ENCODE measurements around the gene SIM2. TPM values are rescaled to one million over a fixed set of nuclear protein-coding genes. Genes with fewer than 3 reads are reported as not detected.

Gene SIM2
- total RNA-seq, 4 donors from 2014 or later: 0.47 to 2.3 TPM; not detected in 2

DNA sequence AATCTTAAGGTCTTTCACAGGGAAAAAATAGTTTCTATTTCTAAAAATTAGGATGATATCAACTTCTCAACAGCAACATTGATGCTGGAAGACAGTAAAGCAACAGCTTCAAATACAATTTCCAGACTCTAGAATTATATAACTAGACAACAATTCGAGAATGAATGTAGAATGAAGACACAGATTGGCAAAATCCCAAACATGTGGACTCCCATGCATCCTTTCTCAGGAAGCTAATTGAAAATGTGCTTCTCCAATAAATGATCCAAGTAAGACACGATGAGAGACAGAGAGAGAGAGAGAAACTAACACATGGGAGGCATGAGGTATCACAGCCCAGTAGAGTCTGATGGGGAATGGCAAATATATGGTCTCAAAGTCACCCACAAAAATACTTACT is 21.5 kb upstream of the SIM2 start:
- H3K27ac ChIP-seq: no peak overlapping the region
- H3K36me3 ChIP-seq: no peaks in the 10 kb centered on the region
- no peak overlapping the region for H3K4me3 ChIP-seq
- ATAC-seq: no peak
- H3K9me3 ChIP-seq: peaks cover 0 to 34% (median 3%) of the 10 kb centered on the region in 3 donors
- WGBS, 2 donors (ENCODE audit: low coverage in 1 of 2): 39 to 59% methylated on average over 2 of the region's 2 CpGs
- no peak for TF ChIP-seq EP300 (IDR thresholded peaks at IDR 0.05)
- TF ChIP-seq POLR2A (IDR thresholded peaks at IDR 0.05): no peak
- TF ChIP-seq, protein P1, sequence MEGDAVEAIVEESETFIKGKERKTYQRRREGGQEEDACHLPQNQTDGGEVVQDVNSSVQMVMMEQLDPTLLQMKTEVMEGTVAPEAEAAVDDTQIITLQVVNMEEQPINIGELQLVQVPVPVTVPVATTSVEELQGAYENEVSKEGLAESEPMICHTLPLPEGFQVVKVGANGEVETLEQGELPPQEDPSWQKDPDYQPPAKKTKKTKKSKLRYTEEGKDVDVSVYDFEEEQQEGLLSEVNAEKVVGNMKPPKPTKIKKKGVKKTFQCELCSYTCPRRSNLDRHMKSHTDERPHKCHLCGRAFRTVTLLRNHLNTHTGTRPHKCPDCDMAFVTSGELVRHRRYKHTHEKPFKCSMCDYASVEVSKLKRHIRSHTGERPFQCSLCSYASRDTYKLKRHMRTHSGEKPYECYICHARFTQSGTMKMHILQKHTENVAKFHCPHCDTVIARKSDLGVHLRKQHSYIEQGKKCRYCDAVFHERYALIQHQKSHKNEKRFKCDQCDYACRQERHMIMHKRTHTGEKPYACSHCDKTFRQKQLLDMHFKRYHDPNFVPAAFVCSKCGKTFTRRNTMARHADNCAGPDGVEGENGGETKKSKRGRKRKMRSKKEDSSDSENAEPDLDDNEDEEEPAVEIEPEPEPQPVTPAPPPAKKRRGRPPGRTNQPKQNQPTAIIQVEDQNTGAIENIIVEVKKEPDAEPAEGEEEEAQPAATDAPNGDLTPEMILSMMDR (IDR thresholded peaks at IDR 0.05): no peak
- TF ChIP-seq POLR2AphosphoS5 (IDR thresholded peaks at IDR 0.05): no peak
- no peaks in the 10 kb centered on the region for H3K4me1 ChIP-seq
- H3K27me3 ChIP-seq: peaks cover 52% of the 10 kb centered on the region

DNA sequence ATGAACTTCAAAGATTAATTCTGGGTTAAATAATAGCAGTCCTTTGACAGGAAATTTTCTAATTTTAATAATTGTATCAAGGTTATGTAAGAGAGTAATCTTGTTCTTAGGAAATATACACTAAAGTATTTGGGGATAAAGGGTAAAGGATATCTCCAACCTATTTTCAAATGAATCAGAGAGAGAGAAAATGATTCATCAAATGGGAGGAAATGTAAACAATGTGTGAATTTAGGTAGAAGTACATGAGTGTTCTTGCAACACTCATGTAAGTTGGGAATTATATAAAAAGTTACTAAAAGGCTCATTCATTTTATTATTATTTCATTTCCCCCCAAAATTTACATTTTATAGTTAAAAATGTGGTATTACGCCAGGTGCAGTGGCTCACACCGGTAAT is 20.4 kb upstream of the SIM2 start:
- no peak for ATAC-seq
- Histone ChIP-seq H3K27me3 (peaks cover 62% of the 10 kb centered on the region), H3K36me3 (no peaks in the 10 kb centered on the region), H3K4me1 (no peaks in the 10 kb centered on the region), H3K27ac (no peak overlapping the region), H3K9me3 (peaks cover 0 to 39% (median 3%) of the 10 kb centered on the region in 3 donors), H3K4me3 (no peak overlapping the region)
- 64 to 81% methylated on average over 2 of the region's 2 CpGs for WGBS, 2 donors (ENCODE audit: low coverage in 1 of 2)
- no peak for TF ChIP-seq POLR2AphosphoS5 (IDR thresholded peaks at IDR 0.05)
- no peak for TF ChIP-seq EP300 (IDR thresholded peaks at IDR 0.05)
- no peak for TF ChIP-seq POLR2A (IDR thresholded peaks at IDR 0.05)
- TF ChIP-seq, protein P1 (IDR thresholded peaks at IDR 0.05): no peak

DNA sequence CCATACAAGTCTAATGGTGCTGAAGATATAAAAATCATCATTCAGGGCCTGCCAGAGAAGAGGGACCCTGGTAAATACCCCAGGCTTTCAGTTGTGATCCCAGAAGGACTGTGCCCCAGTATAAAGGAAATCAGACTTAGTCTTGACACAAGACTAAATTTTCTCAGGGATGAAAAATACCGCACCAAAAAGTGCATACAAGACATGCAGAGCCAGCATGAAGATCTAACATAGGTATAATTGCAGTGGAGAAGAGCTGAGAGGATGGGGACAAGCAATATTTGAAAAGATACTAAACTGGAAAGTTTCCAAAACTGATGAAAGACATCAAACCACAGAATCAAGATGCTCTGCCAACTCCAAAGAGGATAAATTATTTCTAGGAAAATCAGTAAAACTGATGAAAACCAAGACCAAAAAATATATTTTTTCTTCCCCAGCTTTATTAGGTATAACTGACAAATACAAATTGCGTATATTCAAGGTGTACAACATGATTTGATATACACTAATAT is 17.7 kb upstream of the SIM2 start:
- H3K27ac ChIP-seq: no peak overlapping the region
- ATAC-seq: no peak
- peaks cover 0 to 39% (median 3%) of the 10 kb centered on the region in 3 donors for H3K9me3 ChIP-seq
- peaks cover 85% of the 10 kb centered on the region for H3K27me3 ChIP-seq
- H3K4me3 ChIP-seq: no peak overlapping the region
- 86 to 96% methylated on average over 2 of the region's 2 CpGs for WGBS, 2 donors (ENCODE audit: low coverage in 1 of 2)
- no peaks in the 10 kb centered on the region for H3K36me3 ChIP-seq
- H3K4me1 ChIP-seq: no peaks in the 10 kb centered on the region
- TF ChIP-seq EP300 (IDR thresholded peaks at IDR 0.05) (no peak), POLR2A (IDR thresholded peaks at IDR 0.05) (no peak), POLR2AphosphoS5 (IDR thresholded peaks at IDR 0.05) (no peak)
- TF ChIP-seq, protein P1 (IDR thresholded peaks at IDR 0.05): no peak

DNA sequence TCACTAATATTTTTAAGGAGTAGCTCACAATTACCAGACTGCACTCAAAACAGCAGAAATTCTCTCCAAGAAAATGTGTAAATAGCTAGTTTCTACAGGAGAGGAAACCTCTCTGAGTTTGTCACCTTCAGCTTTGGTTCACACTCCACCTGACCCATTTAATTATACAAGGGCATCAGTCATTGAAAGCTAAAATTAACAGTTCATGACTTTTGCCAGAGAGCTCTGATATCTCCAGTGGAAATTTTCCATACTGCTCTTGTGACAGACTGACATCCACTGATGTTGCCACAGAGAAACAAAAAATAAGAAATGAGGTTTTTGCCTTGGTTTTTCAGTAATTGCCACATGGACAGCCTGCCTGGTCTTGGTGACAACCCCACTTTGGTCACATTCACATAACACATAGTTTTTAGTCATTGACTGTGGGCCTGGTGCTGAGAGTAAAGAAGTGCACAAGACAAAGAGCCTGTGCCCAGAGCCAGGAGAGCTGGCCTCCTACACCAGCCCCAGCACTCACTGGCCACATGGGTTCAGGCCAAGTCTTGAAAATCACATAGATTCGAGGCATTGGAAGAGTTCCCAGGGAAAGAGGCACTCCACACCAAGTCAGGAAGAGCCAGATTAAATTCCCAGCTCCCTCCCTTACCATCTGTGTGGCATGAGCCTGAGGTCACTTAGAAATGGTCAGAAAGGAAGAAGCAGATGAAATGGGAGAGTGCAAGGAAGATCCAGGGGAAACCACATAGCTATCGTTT is 13.8 kb upstream of the SIM2 start:
- 36 to 69% methylated on average over 1 to 2 of the region's 2 CpGs for WGBS, 2 donors (ENCODE audit: low coverage in 1 of 2)
- Histone ChIP-seq H3K4me3 (no peak overlapping the region), H3K9me3 (peaks cover 0 to 46% (median 3%) of the 10 kb centered on the region in 3 donors), H3K27me3 (peaks cover 95% of the 10 kb centered on the region), H3K4me1 (no peaks in the 10 kb centered on the region), H3K27ac (no peak overlapping the region), H3K36me3 (no peaks in the 10 kb centered on the region)
- no peak for TF ChIP-seq POLR2A (IDR thresholded peaks at IDR 0.05)
- no peak for ATAC-seq

DNA sequence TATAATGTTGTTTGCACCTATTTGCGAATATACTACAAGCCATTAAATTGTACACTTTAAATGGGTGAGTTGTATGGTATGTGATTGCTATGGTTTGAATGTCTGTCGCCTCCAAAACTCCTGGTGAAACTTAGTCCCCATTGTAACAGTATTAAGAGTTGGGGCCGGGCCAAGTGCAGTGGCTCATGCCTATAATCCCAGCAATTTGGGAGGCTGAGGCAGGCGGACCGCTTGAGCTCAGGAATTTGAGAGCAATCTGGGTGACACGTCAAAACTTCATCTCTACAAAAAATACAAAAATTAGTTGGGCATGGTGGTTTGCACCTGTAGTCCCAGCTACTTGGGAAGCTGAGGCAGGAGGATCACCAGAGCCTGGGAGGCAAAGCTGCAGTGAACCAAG is 12.0 kb upstream of the SIM2 start:
- Histone ChIP-seq H3K9me3 (peaks cover 0 to 28% (median 0%) of the 10 kb centered on the region in 3 donors), H3K36me3 (no peaks in the 10 kb centered on the region), H3K27ac (no peak overlapping the region), H3K4me1 (peaks cover 0 to 2% (median 0%) of the 10 kb centered on the region in 3 donors), H3K27me3 (peaks cover 95% of the 10 kb centered on the region), H3K4me3 (no peak overlapping the region)
- no peak for ATAC-seq
- 87 to 94% methylated on average over 3 to 6 of the region's 6 CpGs for WGBS, 2 donors (ENCODE audit: low coverage in 1 of 2)
- TF ChIP-seq POLR2A (IDR thresholded peaks at IDR 0.05) (no peak), EP300 (IDR thresholded peaks at IDR 0.05) (no peak), POLR2AphosphoS5 (IDR thresholded peaks at IDR 0.05) (no peak)
- TF ChIP-seq, protein P1 (IDR thresholded peaks at IDR 0.05): no peak

Data from gastroesophageal sphincter (tissue), 4 donors.